ENCODE data around the gene TCF20.

Gene TCF20

GRCh38 chr22:42263944-42264343 is 6.5 kb downstream of the TCF20 start:
- no peaks in the 10 kb centered on the region for H3K27me3 ChIP-seq (ENCODE audit: insufficient read depth, low read length)
- no peaks in the 10 kb centered on the region for H3K36me3 ChIP-seq (ENCODE audit: insufficient read depth, low read length)
- H3F3A ChIP-seq (ENCODE audit: insufficient read depth, low read length) = peaks cover 5% of the 10 kb centered on the region; the same call in 1 of the 2 replicates
- TF ChIP-seq EZH2 (IDR thresholded peaks at IDR 0.05; ENCODE audit: borderline replicate concordance, low read length) = no peak
- TF ChIP-seq CTCF (IDR thresholded peaks at IDR 0.05; ENCODE audit: low read length) = no peak
- H3K4me1 ChIP-seq (ENCODE audit: insufficient read depth, low read length, severe bottlenecking) = peaks cover 21% of the 10 kb centered on the region
- no peak overlapping the region for H3K27ac ChIP-seq (ENCODE audit: low read depth, low read length, poor library complexity, severe bottlenecking)
- H3K9me3 ChIP-seq (ENCODE audit: low read length) = no peaks in the 10 kb centered on the region
- peaks cover 64% of the 10 kb centered on the region for H3K79me2 ChIP-seq (ENCODE audit: insufficient read depth, low read length)
- no peak overlapping the region for H2AFZ ChIP-seq (ENCODE audit: low read length)
- H3K4me3 ChIP-seq (ENCODE audit: low read depth, low read length, poor library complexity, severe bottlenecking) = no peak overlapping the region
- H4K20me1 ChIP-seq (ENCODE audit: insufficient read depth, low read length) = no peaks in the 10 kb centered on the region
- no peaks in the 10 kb centered on the region for H3K9me2 ChIP-seq (ENCODE audit: low read depth, low read length)
- H3K9ac ChIP-seq (ENCODE audit: low read length) = no peak overlapping the region
- H3K4me2 ChIP-seq (ENCODE audit: low read length) = no peak overlapping the region

GRCh38 chr22:42262964-42263363 is 7.5 kb downstream of the TCF20 start:
- Histone ChIP-seq H2AFZ (ENCODE audit: low read length) (no peak overlapping the region), H3K27ac (ENCODE audit: low read depth, low read length, poor library complexity, severe bottlenecking) (no peak overlapping the region), H3K9me2 (ENCODE audit: low read depth, low read length) (no peaks in the 10 kb centered on the region), H3K9ac (ENCODE audit: low read length) (no peak overlapping the region), H3K79me2 (ENCODE audit: insufficient read depth, low read length) (peaks cover 64% of the 10 kb centered on the region), H3F3A (ENCODE audit: insufficient read depth, low read length) (no peaks in the 10 kb centered on the region), H3K9me3 (ENCODE audit: low read length) (no peaks in the 10 kb centered on the region), H3K4me3 (ENCODE audit: low read depth, low read length, poor library complexity, severe bottlenecking) (no peak overlapping the region), H3K4me1 (ENCODE audit: insufficient read depth, low read length, severe bottlenecking) (peaks cover 12% of the 10 kb centered on the region), H4K20me1 (ENCODE audit: insufficient read depth, low read length) (no peaks in the 10 kb centered on the region), H3K4me2 (ENCODE audit: low read length) (no peak overlapping the region), H3K36me3 (ENCODE audit: insufficient read depth, low read length) (no peaks in the 10 kb centered on the region), H3K27me3 (ENCODE audit: insufficient read depth, low read length) (no peaks in the 10 kb centered on the region)
- TF ChIP-seq EZH2 (IDR thresholded peaks at IDR 0.05; ENCODE audit: borderline replicate concordance, low read length) (no peak), CTCF (IDR thresholded peaks at IDR 0.05; ENCODE audit: low read length) (no peak)

GRCh38 chr22:42261296-42261695 is 9.2 kb downstream of the TCF20 start:
- H3K27me3 ChIP-seq (ENCODE audit: insufficient read depth, low read length) = no peaks in the 10 kb centered on the region

More at GRCh38 chr22:42261296-42261695, 9.2 kb downstream of the TCF20 start:
- no peak overlapping the region for H2AFZ ChIP-seq (ENCODE audit: low read length)
- no peaks in the 10 kb centered on the region for H3K36me3 ChIP-seq (ENCODE audit: insufficient read depth, low read length)
- H3K79me2 ChIP-seq (ENCODE audit: insufficient read depth, low read length) = peaks cover 78% of the 10 kb centered on the region
- TF ChIP-seq EZH2 (IDR thresholded peaks at IDR 0.05; ENCODE audit: borderline replicate concordance, low read length) = no peak
- TF ChIP-seq CTCF (IDR thresholded peaks at IDR 0.05; ENCODE audit: low read length) = no peak
- H3K9me2 ChIP-seq (ENCODE audit: low read depth, low read length) = no peaks in the 10 kb centered on the region
- H3K4me2 ChIP-seq (ENCODE audit: low read length) = no peak overlapping the region
- no peaks in the 10 kb centered on the region for H3K9me3 ChIP-seq (ENCODE audit: low read length)
- H3K4me1 ChIP-seq (ENCODE audit: insufficient read depth, low read length, severe bottlenecking) = peaks cover 12% of the 10 kb centered on the region
- no peaks in the 10 kb centered on the region for H4K20me1 ChIP-seq (ENCODE audit: insufficient read depth, low read length)
- no peak overlapping the region for H3K9ac ChIP-seq (ENCODE audit: low read length)
- H3K4me3 ChIP-seq (ENCODE audit: low read depth, low read length, poor library complexity, severe bottlenecking) = no peak overlapping the region
- H3F3A ChIP-seq (ENCODE audit: insufficient read depth, low read length) = no peaks in the 10 kb centered on the region
- H3K27ac ChIP-seq (ENCODE audit: low read depth, low read length, poor library complexity, severe bottlenecking) = no peak overlapping the region
